Stimulated activated CD4-positive, alpha-beta T cell treated with anti-CD3 and anti-CD28 coated beads, Interleukin-15, amount 100 ng/mL, for 24 hours (primary cell): ENCODE measurements around the gene ANGPTL4.
"Not testable (repeated sequence)": the region's sequence is repeated elsewhere in the genome, so short reads cannot be mapped to it uniquely, and the experiment has no call there.

Experiments used
- DNase-seq: peaks from one replicate; pipeline ENCODE4 v3.0.0-alpha.2; 2020

The ANGPTL4 gene

DNA sequence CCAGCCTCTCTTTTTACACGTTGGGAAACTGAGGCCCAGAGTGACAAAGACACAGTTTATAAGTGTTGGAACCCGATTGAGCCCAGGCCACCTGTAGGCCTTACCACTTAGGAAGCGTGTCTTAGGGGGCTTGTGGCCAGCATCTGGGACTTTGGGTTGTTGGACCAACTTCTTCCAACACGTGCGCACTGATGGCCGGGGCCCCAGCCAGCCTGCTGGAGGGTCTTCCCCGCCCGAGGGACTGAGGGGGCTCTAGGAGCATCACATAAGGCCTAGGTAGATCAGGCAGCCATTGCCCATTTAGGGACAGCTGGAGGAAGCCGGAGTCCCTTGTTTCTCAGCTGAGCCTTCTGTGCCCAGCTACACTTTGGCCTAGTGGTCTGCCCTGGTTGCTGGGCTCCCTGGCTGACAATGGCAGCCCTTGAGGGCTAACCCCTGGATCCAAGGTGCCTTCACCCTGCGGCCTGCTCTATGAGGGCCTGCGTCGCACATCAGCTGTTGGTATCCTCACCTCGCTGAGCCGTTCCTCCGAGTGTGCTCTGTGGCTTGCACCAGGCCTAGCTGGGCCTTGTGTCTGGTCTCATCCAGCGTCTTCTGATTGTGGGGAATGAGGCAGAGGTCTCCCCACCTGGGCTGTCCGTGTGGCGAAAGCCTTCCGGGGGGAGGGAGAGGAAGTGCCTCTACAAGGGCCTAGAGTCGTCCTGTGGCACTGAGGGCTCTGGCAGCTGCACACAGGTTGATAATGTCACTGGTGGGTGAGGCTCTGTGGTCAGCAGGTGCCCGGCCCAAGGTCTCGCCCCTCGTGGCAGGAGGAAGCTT is 27.5 kb downstream of the ANGPTL4 start:
- DNase-seq: no peak

DNA sequence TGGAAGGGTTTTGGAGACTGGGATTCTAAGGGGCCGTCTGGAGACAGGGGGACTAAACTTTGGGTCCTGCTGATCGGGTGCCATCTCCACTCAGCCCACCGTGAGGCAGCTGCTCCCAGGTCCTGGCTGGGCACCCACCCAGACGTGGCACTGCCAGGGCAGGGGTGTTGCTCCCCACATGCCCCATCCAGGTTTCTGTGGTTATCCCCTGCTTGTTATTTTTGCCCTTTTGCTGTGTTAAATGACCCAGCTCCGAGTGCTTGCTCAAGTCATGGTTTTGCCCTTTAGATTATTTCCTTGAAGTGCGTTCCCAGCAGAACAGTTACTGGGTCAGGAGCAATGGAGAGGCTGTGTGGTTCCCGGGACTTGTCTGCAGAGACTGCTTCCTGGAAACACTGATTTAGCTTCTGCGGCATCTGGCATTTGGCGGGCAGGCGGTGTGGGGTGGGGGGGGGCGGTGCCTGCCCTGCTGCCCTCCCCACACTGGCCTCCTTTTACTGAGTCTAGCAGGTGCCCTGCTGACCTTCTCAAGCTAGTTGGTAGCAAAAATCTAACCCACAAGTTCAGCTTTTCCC is 28.1 kb downstream of the ANGPTL4 start:
- DNase-seq: no peak

DNA sequence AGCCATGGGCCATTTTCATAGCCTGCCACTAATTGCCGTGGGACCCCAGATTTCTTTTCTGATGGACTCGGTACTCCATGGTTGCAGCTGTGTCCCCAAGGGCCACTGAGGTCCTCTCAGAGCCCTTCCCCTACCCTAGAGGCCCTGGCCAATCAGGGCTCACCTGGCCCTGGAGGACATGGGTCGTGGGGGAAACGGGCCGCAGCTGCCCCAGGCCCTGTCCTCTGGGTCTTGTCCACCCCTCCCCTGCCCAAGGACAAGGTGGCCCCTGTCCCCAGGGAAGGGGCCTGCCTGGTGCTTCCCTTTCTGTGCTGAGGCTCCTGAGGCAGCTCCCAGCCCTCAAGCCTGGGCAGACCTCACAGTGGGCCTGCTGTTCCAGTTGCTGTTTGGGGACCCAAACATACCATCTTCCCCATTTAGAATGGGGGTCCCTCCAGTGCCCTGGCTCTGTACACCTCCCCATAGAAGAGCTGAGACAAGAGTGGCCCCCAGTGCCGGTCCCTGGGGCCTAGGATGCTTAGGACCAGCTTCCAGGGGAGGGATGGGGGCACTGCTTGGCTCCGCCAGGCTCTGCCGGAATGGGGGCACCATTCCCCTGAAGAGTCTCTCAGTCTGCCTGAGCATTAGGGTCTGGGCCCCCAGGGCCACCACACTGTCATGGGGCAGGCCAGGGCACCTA is 29.4 kb downstream of the ANGPTL4 start:
- DNase-seq: no peak

DNA sequence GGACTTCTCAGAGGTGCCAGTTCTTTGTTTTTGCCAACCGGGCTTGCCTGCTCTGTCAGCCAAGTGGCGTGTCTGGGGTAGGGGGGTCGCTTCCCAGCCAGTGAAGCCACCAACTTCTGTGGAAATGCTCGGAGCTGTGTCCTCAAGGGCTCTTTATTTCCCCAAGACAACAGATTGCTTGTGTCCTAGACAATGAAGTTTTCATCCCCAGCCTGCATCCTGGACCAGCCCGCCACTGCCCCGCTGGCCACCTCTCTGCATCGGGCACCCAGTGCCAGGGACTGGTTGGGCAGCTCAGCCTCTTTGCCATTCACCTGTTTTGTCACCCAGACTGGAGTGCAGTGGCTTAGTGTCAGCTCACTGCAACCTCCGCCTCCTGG is 29.9 kb downstream of the ANGPTL4 start:
- no peak for DNase-seq

DNA sequence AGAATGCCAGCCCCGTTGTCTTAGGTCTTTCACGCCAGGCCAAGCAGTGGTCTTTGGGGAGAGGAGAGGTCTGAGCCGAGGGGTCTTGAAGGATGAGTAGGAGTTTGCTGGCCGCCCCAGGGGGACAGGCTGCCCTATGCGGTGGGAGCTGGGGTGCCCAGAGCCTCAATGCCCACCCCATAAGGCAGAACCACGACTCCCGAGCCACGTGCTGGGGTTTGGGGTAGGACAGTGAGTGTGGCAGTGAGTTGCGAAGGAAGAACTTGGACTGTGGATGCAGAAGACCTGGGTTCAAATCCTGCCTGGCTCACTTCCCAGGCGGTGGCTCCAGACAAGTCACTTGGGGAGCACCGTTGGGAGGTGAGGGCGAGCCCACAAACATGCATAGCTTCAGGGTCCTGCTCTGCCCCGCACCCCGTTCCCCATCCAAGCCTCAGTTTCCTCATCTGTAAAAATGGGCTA is 31.7 kb downstream of the ANGPTL4 start:
- no peak for DNase-seq

DNA sequence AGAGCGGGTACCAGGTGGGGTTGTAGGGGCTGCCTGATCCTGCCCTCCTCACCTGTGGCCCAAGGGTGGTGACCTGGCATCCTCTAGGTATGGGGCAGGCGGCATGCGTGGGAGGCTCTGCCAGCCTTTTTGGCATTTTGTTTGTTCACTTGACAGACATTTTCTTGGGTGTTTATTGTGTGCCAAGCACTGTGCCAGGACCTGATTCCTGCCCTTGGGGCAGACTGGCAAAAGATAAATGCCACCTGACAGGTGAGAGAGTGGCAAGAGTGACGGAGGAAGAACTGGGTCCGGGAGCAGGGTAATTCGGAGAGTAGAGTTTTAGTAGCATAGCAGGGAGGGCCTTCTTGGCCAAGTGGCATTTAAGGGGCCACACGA is 32.2 kb downstream of the ANGPTL4 start:
- DNase-seq: no peak

DNA sequence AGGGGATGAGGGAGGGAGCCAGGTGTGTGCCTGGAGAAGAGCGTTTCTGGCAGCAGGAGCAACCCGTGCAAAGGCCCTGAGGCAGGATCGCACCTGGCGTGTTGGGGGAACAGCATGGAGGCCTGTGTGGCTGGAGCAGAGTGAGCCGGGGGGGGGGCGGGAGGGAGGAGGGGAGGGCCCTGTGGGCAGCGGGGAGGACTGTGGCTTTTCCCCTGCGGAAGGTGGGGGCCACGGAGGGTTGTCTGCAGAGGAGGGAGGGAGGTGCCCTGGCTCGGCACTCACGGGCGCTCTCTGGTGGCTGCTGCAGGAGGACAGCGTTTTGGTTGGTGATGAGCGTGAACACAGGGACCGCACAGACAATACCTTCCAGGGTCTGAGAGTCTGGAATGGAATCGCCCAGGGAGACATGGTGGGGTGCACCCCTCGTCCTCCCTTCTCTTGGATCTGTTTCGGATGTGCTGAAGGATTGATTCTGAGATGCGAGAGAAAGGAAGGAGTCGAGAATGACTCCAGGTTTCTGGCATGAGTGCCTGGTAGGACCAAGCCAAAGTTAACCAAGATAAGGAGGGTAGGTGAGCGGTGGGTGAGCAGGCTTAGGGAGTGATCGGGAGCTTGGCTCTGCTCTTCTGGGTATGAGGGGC is 32.7 kb downstream of the ANGPTL4 start:
- DNase-seq: peak; percentile 77

DNA sequence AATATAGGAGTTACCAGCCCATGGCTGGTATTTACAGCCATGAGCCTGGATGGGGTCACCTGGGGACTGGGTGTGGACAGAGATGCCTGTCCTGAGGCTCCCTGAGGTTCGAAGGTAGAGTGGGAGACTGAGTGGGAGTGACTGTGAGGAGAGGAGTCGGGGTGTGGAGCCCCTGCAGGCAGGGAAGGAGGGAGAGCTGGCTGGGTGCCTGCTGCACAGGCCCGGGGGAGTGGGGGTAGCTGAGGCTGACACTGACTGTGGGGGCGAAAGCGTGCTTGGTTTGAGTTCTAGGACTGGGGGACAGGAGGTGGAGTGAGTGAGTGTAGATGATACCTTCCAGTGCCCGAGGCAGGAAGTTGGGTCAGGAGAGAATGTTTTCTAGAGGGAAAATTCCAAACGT is 33.3 kb downstream of the ANGPTL4 start:
- DNase-seq: no peak

DNA sequence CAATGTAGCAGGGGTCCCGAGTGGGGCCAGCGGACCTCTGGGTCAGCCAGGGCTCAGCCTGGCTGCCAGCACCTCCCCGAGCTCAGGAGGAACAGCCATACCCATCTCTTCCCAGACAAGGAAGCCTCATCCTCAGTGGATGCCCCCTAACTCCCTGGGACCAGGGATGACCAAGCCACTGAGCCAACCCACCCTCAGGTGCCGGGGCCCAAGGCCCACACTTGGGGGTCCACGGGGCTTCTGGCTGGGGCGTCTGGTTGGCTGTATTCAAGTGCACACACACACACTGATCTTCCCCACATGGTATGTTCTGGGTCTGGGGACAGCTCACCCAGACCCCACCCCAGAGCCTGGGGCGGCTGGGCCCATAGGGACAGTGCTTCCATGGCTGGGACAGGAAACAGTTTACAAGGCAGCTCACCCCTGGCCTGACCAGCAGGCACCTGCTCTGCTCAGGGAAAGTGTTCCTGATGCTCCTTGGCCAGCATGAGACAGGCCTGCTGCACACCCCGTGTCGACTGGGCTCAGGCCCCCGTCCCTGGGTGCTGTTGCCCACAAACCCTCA is 33.9 kb downstream of the ANGPTL4 start:
- DNase-seq: no peak

DNA sequence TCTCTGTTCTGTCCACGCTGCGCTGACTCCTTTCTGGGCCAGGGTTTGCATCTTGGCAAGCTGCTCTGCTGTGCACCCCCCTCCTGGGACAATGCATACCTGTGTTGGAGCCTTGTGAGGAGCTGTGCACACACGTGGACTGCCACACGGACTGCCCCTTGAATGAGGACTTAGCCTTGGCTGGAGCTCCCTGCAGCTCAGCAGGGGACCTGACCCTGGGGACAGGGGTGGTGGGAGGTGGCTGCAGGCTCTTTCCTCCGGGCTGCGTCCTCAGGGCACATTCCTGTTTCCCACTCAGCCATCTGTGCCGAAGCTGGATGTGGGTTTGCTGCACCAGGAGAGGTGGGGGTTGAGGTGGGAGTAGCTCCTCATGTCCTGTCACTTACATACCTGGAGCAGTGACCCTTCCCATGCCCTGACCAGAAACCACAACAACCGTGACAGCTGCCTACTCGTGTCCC is 34.4 kb downstream of the ANGPTL4 start:
- DNase-seq: no peak

DNA sequence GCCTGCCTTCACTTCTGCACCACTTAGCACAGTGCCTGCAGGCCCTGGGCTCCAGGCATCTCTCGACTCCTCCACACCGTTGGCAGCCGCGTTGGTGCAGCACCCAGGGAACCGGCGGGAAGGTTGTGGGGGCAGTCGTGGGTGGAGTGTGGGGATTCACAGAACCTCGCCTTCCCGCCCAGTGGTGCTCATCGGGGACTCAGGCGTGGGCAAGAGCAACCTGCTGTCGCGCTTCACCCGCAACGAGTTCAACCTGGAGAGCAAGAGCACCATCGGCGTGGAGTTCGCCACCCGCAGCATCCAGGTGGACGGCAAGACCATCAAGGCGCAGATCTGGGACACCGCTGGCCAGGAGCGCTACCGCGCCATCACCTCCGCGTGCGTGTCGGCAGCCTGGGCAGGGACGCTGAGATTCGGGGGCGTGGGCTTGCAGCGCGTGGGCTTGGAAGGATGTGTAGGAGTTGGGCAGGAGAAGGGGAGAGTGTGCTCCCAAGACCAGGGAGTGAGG is 35.8 kb downstream of the ANGPTL4 start:
- no peak for DNase-seq

DNA sequence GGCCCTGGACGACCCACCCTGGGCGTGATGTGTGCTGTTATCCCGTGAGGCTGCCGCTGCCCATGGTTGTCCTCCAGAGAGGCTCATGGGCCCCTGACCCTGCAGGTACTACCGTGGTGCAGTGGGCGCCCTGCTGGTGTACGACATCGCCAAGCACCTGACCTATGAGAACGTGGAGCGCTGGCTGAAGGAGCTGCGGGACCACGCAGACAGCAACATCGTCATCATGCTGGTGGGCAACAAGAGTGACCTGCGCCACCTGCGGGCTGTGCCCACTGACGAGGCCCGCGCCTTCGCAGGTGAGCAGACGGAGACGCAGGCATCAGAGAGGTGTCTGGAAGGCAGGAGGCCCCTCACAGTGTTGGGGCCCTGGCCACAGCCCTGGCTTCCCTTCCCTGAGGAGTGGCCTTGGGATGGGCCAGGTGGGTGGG is 38.0 kb downstream of the ANGPTL4 start:
- no peak for DNase-seq

DNA sequence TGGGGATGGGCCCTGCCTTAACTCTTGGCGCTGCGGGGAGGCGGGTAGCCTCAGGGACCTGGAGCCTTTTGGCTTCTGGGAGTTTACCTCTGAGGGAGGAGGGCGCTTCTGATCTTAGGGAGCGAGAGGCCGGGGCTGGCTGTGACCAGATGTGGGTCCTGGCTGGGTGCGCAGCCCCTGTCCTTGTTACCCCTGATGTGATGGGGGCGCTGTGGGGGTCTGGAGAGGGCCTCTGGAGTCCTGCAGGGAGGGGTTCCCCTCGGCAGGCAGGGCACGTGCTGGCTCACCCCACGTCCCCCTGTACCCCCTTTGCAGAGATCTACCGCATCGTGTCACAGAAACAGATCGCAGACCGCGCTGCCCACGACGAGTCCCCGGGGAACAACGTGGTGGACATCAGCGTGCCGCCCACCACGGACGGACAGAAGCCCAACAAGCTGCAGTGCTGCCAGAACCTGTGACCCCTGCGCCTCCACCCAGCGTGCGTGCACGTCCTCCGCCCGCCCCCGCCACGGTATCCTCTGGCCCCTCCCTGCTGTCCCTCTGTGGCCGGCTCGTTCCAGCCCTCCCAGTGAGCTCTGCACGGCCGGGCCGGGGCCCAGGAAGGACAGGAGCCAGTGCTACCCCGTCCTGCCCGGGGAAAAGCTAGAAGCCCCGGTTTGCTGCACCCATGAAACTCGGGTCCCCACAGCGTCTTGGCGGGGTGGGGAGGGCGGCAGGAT is 39.3 kb downstream of the ANGPTL4 start:
- no peak for DNase-seq

DNA sequence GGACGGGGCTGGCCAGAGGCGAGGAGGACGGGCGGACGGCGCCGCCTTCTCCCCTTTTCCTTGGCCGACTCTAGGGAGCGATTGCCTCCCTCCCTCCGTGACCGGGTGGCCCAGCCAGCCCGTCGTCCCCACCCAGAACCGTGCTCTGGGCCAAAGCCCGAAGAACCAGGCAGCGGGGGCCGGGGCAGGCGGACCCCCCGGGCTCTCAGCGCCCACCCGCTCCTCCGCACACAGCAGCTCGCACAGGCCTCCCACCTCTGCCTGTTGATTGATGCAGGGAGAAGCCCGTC is 39.8 kb downstream of the ANGPTL4 start:
- DNase-seq: no peak

DNA sequence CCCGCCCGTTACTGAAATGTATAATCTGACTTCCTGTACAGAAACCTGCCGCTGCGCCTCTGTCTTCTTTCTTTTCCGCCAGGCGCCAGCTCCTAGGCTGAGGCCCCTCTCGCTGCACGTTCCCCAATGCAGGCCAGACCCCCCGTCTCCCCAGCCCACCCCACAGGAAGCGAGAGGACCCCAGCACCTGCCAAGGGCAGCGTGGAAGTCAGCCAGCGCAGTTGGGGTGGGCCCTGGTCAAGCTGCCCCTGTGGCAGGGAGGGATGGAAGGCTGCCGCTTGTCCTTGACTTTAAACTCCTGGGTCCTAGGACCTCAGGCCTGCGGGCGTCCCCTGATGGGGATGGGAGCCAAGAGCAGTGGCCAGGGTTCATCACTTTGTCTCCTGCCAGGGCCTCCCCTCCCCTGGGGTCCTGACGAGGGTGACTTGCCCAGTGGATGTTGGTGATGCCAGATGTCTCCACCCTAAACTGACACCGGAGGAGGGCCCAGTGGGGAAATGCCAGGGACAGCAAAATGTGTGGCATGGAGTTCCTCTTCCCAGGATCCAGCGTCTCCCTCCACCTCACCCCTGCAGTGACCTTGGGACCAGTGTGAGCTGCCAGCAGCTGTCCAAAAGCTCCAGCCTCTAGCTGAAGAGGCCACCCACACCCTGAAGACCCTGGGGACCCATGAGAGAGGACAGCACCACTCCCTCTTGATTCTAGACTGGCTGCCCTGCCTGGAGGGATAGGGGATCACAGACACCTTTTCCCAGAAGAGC is 40.6 kb downstream of the ANGPTL4 start:
- no peak for DNase-seq

DNA sequence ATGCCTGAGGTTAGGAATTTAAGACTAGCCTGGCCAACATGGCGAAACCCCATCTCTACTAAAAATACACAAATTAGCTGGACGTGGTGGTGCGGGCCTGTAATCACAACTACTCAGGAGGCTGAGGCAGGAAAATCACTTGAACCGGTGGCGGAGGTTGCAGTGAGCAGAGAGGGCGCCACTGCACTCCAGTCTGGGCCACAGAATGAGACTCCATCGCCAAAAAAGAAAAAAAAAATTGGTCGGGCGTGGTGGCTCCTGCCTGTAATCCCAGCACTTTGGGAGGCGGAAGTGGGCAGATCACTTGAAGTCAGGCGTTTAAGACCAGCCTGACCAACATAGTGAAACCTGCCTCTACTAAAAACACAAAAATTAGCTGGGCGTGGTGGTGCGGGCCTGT is 46.8 kb downstream of the ANGPTL4 start:
- DNase-seq: not testable (repeated sequence)

DNA sequence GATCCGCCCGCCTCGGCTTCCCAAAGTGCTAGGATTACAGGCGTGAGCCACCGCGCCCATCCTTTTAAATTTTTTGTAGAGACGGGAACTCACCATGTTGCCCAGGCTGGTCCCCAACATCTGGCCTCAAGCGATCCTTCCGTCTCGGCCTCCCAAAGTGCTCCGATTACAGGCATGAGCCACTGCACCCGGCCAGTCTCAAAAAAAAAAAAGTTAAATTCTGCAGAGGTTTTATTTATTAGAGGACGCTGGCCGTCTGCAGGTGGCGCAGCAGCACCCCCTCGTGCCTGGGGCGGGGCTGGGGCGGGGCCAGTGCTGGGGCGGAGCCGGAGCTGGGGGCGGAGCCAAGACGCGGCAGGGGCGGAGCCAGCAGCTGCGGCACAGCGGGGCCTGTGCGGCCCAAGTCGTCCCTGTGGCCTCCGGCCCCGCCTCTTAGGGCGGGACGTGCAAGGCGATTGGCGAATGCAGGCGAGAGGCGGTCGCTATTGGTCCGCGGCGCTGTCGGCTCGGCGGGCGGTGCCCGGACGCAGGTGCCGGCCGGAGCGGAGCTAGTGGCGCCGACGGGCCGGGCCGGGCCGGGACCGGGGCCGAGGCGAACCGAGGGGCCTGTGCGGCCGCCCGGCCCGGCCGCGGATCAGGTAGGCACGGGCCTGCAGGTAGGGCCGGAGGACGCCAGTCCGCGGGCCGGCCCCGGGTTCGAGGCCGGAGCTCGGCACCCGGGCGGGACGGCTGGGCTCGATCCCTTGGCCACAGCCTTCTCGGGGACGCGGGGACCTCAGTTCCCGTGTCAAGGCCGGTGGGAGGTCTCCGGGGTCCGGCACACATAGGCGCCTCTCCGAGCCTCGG is 49.1 kb downstream of the ANGPTL4 start, which contains the start of gene MARCHF2:
Gene MARCHF2, plus strand, starts transcription at position 523 of the 846 bp plus-strand sequence. CDS start 8,536 bp downstream, outside the sequence.
- DNase-seq: peak; percentile 97

DNA sequence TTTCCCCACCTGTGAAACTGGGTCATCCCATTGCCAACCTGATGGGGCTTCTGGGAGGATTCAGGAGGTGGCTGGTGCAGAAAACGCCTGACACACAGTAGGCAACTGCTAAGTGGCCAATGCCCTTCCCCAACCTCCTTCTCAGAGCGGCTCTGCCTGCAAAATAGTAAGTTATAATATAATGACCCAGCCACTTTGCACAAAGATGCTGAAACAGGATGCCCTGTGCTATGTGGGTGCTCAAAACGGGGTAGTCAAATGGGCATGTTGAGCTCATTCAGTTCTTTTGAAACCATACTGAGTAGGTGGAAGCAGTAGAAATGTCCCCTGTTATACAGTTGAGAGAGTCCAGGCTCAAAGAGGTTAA is 49.7 kb downstream of the ANGPTL4 start:
- DNase-seq: no peak

DNA sequence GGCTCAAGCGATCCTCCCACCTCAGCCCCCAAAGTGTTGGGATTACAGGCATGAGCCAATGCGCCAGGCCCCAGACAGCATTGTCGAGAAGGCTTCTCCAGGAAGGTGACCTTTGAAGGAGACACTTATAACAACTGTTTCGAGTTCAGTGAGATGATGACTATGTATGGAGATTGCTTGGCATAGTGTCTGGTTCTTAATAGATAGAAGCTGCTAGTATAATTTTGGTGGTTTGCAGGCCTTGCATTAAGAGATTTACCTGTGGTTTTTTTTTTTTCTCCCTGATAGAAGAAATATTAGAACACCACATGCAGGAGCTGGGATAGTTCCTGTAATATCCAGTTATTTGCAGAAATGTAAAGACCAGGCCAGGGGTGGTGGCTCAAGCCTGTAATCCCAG is 52.8 kb downstream of the ANGPTL4 start:
- no peak for DNase-seq
